GM12892 (cell line): ENCODE data around the gene CASKIN1.

ENCODE experiments used
- POLR2A ChIP-seq: IDR thresholded peaks from 2 replicates; pipeline ENCODE4 v1.6.1; 2011; ENCODE audit warnings: low read depth, low read length, control low read depth
- POLR2AphosphoS5 ChIP-seq: IDR thresholded peaks from 2 replicates; pipeline ENCODE4 v1.6.1; 2011; ENCODE audit warnings: low read depth, low read length, control low read depth
- TAF1 ChIP-seq: IDR thresholded peaks from 2 replicates; pipeline ENCODE4 v1.6.1; 2011; ENCODE audit warnings: low read depth, mild to moderate bottlenecking, control low read depth, low read length, borderline replicate concordance

DNA sequence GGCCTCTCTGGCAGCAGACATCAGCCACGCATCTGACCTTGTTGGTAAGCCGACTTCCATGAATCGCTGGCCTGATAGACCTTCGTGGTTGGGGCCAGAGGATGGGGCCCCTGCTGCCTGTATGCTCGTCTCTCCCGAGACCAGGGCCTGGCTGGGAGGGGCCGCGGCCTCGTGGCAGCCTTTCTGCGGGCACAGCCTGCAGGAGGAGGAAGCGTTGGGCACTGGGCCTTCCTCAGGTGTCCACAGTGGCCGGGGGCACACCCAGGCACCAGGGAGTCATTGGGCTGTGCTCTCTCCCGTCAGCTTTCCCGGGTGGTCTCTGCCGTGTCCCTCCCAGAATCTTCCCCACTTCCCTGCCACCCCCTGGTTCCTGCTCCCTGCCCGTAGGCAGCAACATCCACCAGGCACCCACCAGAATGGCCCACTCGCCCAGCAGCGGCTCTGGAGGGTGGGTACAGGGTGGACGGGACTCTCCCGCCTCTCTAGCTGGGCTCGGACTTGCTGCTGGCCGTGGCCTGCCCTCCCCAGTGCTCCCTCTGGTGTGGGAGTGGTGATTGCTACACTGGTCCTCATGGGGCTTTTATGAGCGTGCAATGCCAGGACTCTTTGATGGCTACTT lies 33.3 kb upstream of the CASKIN1 start:
- TF ChIP-seq POLR2AphosphoS5 = no peak
- no peak for TF ChIP-seq POLR2A
- TF ChIP-seq TAF1 = no peak
